Fibroblast of lung (primary cell): Measurements from ENCODE around the gene VGLL3. TPM values are rescaled to one million over a fixed set of nuclear protein-coding genes. Genes with fewer than 3 reads are reported as not detected.
A peak's percentile ranks its signal among the peaks of the same experiment; 100 is the strongest.

Experiments
- DNase-seq, 2 donors: peaks; one replicate each; pipeline versions ENCODE4 v3.0.0 to v3.0.0-alpha.2; 2010; ENCODE audit warnings: low read depth in 2 of 2
- H2AFZ ChIP-seq: 2 replicates; pipeline ENCODE4 v1.5.1; 2012; ENCODE audit warnings: low read length, control low read depth, inconsistent platforms
- H3K27ac ChIP-seq: 2 replicates; pipeline ENCODE4 v1.5.1; 2011; ENCODE audit warnings: low read length, control low read depth; ENCODE audit not compliant: insufficient read depth
- H3K27me3 ChIP-seq: 2 replicates; pipeline ENCODE4 v1.5.1; 2011; ENCODE audit warnings: mild to moderate bottlenecking, low read length; ENCODE audit not compliant: control insufficient read depth, insufficient read depth
- H3K36me3 ChIP-seq: 2 replicates; pipeline ENCODE4 v1.5.1; 2011; ENCODE audit warnings: low read length; ENCODE audit not compliant: control insufficient read depth, insufficient read depth
- H3K4me1 ChIP-seq: 2 replicates; pipeline ENCODE4 v1.5.1; 2011; ENCODE audit warnings: low read length; ENCODE audit not compliant: control insufficient read depth, insufficient read depth; ENCODE audit errors: extremely low read depth
- H3K4me2 ChIP-seq: 2 replicates; pipeline ENCODE4 v1.5.1; 2011; ENCODE audit warnings: low read length, control low read depth; ENCODE audit not compliant: insufficient read depth; ENCODE audit errors: extremely low read depth
- H3K4me3 ChIP-seq, 4 experiments: fragments of 200-600 bp in 1 of 4; sonication (generic) in 1 of 4; replicated peaks in 1 of 4; 2 replicates each; pipeline ENCODE4 v1.5.1; 2011 to 2016; ENCODE audit warnings: low read length in 4 of 4, low read depth in 3 of 4, mild to moderate bottlenecking in 3 of 4, control low read depth in 2 of 4, inconsistent platforms in 1 of 4, mixed read lengths in 1 of 4; ENCODE audit not compliant: insufficient read depth in 1 of 4; ENCODE audit errors: control extremely low read depth in 1 of 4
- H3K79me2 ChIP-seq: 2 replicates; pipeline ENCODE4 v1.5.1; 2012; ENCODE audit warnings: mild to moderate bottlenecking, low read length, inconsistent platforms; ENCODE audit not compliant: control insufficient read depth, insufficient read depth
- H3K9ac ChIP-seq: 2 replicates; pipeline ENCODE4 v1.5.1; 2011; ENCODE audit warnings: mild to moderate bottlenecking, low read length, control low read depth; ENCODE audit not compliant: insufficient read depth
- H3K9me3 ChIP-seq: 2 replicates; pipeline ENCODE4 v1.5.1; 2012; ENCODE audit warnings: low read depth, low read length; ENCODE audit not compliant: control insufficient read depth, insufficient read depth
- H4K20me1 ChIP-seq: 2 replicates; pipeline ENCODE4 v1.5.1; 2011; ENCODE audit warnings: low read length; ENCODE audit not compliant: control insufficient read depth, insufficient read depth; ENCODE audit errors: extremely low read depth
- CTCF ChIP-seq, 2 donors: IDR thresholded peaks in 1 of 2; conservative IDR thresholded peaks in 1 of 2; 1 replicate in 1 of 2; 2 replicates in 1 of 2; pipeline ENCODE4 v1.5.1; 2011 to 2012; ENCODE audit warnings: low read length in 2 of 2, control low read depth in 1 of 2, inconsistent platforms in 1 of 2, low read depth in 1 of 2, mild to moderate bottlenecking in 1 of 2
- EZH2 ChIP-seq: IDR thresholded peaks from 2 replicates; pipeline ENCODE4 v1.5.1; 2012; ENCODE audit warnings: low read length, control low read depth, mild to moderate bottlenecking; ENCODE audit errors: missing control alignments
- polyA plus RNA-seq, 2 donors: library from polyadenylated mRNA; depleted of rRNA in 1 of 2; stranded (reverse) in 1 of 2; unstranded in 1 of 2; fragments of >200 nt; gene quantifications; 2 replicates each; pipeline ENCODE4 v1.2.1, GENCODE V29; 2011 to 2012; ENCODE audit warnings: missing spikeins in 1 of 2
- total RNA-seq: library from RNA; depleted of rRNA; stranded (reverse); fragments of >200 nt; gene quantifications from 2 replicates; pipeline ENCODE4 v1.2.1, GENCODE V29; 2014

The VGLL3 gene
- total and polyA plus RNA-seq, 2 donors (not counting 1 experiment from before 2014, with no cell fraction given) = 53.7 to 222 TPM

GRCh38 chr3:86950717-86951116 lies 40.2 kb downstream of the VGLL3 start:
- H3K4me1 ChIP-seq = peaks cover 14% of the 10 kb centered on the region
- H3K4me2 ChIP-seq = no peak overlapping the region
- DNase-seq = no peak
- H4K20me1 ChIP-seq = no peaks in the 10 kb centered on the region
- peaks cover 58% of the 10 kb centered on the region for H3K79me2 ChIP-seq
- H3K27me3 ChIP-seq = no peaks in the 10 kb centered on the region
- no peak overlapping the region for H3K27ac ChIP-seq
- H3K9ac ChIP-seq = no peak overlapping the region
- no peaks in the 10 kb centered on the region for H3K9me3 ChIP-seq
- no peak for TF ChIP-seq CTCF (conservative IDR thresholded peaks at IDR 0.05 in 1 of 2, IDR thresholded peaks at IDR 0.05 in 1 of 2; ENCODE audit: low read depth in 1 of 2, low read length in 2 of 2)
- TF ChIP-seq EZH2 = no peak
- H3K4me3 ChIP-seq = no peak overlapping the region
- H2AFZ ChIP-seq = no peak overlapping the region
- H3K36me3 ChIP-seq = peaks cover 4% of the 10 kb centered on the region

GRCh38 chr3:86949850-86950249 lies 41.1 kb downstream of the VGLL3 start:
- Histone ChIP-seq H3K79me2 (peaks cover 54% of the 10 kb centered on the region), H3K9ac (no peak overlapping the region), H2AFZ (no peak overlapping the region), H3K36me3 (peaks cover 4% of the 10 kb centered on the region), H4K20me1 (no peaks in the 10 kb centered on the region), H3K27ac (no peak overlapping the region), H3K4me2 (no peak overlapping the region), H3K9me3 (no peaks in the 10 kb centered on the region), H3K4me1 (peaks cover 14% of the 10 kb centered on the region), H3K27me3 (no peaks in the 10 kb centered on the region), H3K4me3 (no peak overlapping the region)
- TF ChIP-seq EZH2 = no peak
- no peak for TF ChIP-seq CTCF (conservative IDR thresholded peaks at IDR 0.05 in 1 of 2, IDR thresholded peaks at IDR 0.05 in 1 of 2; ENCODE audit: low read depth in 1 of 2, low read length in 2 of 2)
- DNase-seq = peak; percentile 23 to 81

GRCh38 chr3:86948822-86949221 lies 42.1 kb downstream of the VGLL3 start:
- Histone ChIP-seq H3K27ac (no peak overlapping the region), H3K79me2 (peaks cover 45% of the 10 kb centered on the region), H3K9ac (no peak overlapping the region), H3K4me2 (no peak overlapping the region), H3K36me3 (peaks cover 6% of the 10 kb centered on the region), H3K27me3 (no peaks in the 10 kb centered on the region), H2AFZ (no peak overlapping the region), H3K9me3 (no peaks in the 10 kb centered on the region), H3K4me3 (no peak overlapping the region), H3K4me1 (peaks cover 14% of the 10 kb centered on the region), H4K20me1 (no peaks in the 10 kb centered on the region)
- peak; percentile 84 to 87 for DNase-seq
- TF ChIP-seq CTCF (conservative IDR thresholded peaks at IDR 0.05 in 1 of 2, IDR thresholded peaks at IDR 0.05 in 1 of 2; ENCODE audit: low read depth in 1 of 2, low read length in 2 of 2) (no peak), EZH2 (no peak)
